MCF 10A (cell line): ENCODE measurements around the gene MMD2. TPM values are rescaled to one million over a fixed set of nuclear protein-coding genes. Genes with fewer than 3 reads are reported as not detected.

Experiments used
- BruUV-seq: library from RNA; stranded (reverse); fragments of 400-500 nt; replicated peaks from 2 replicates; lab custom pipeline; 2021; lab: Mats Ljungman, UMichigan
- CTCF ChIA-PET: fragments of 300-600 bp; sonication (Branson Sonifier 250); formaldehyde crosslinking; extraction: SDS; loops from one replicate; lab custom pipeline; 2021; ENCODE audit warnings: antibody characterized with exemption, inconsistent platforms; lab: Yijun Ruan, JAX
- POLR2A ChIA-PET: fragments of 300-600, 350-650 bp; sonication (Branson Sonifier 250); formaldehyde crosslinking; extraction: SDS; loops from one replicate; lab custom pipeline; 2020; ENCODE audit warnings: antibody characterized with exemption, inconsistent platforms; lab: Yijun Ruan, JAX
- DNase-seq: peaks from one replicate; pipeline ENCODE4 v3.0.0-alpha.2; 2018; ENCODE audit not compliant: unreplicated experiment
- H3K27ac Mint-ChIP-seq: one replicate; pipeline ENCODE4 v1.8.0; 2022; ENCODE audit warnings: mild to moderate bottlenecking, low read depth, mixed read lengths; ENCODE audit not compliant: unreplicated experiment
- H3K27me3 Mint-ChIP-seq: one replicate; pipeline ENCODE4 v1.8.0; 2022; ENCODE audit warnings: mixed read lengths; ENCODE audit not compliant: insufficient read depth, unreplicated experiment
- H3K36me3 Mint-ChIP-seq: one replicate; pipeline ENCODE4 v1.8.0; 2022; ENCODE audit warnings: mild to moderate bottlenecking, moderate library complexity, mixed read lengths; ENCODE audit not compliant: insufficient read depth, unreplicated experiment
- H3K4me1 Mint-ChIP-seq: one replicate; pipeline ENCODE4 v1.8.0; 2022; ENCODE audit warnings: mixed read lengths; ENCODE audit not compliant: insufficient read depth, unreplicated experiment
- H3K4me3 Mint-ChIP-seq: one replicate; pipeline ENCODE4 v1.8.0; 2022; ENCODE audit warnings: mild to moderate bottlenecking, moderate library complexity, mixed read lengths; ENCODE audit not compliant: unreplicated experiment
- H3K9me3 Mint-ChIP-seq: one replicate; pipeline ENCODE4 v1.8.0; 2022; ENCODE audit warnings: mixed read lengths; ENCODE audit not compliant: unreplicated experiment
- intact Hi-C: fragments of 100-400 bp; cut with micrococcal nuclease; formaldehyde crosslinking; loops from 2 replicates; pipeline ENCODE4 v1.14.1; 2022
- total RNA-seq: library from RNA; stranded (reverse); gene quantifications from 2 replicates; pipeline ENCODE4 v1.2.3, GENCODE V29; 2022
- TF ChIP-seq, protein P1 (sequence below): fragments of 200-600 bp; IDR thresholded peaks from one replicate; pipeline ENCODE4 v1.8.0; 2022; ENCODE audit warnings: antibody characterized with exemption, mild to moderate bottlenecking; ENCODE audit not compliant: unreplicated experiment

The MMD2 gene
- total RNA-seq, 1 experiment from 2014 or later, result not detected

GRCh38 chr7:4873071-4873944 lies 85.7 kb downstream of the MMD2 start:
- no peaks in the 10 kb centered on the region for H3K27me3 Mint-ChIP-seq

GRCh38 chr7:4871930-4872675 lies 86.9 kb downstream of the MMD2 start:
- no peak for DNase-seq
- Mint-ChIP-seq H3K27me3 (no peaks in the 10 kb centered on the region), H3K4me1 (no peaks in the 10 kb centered on the region), H3K36me3 (no peaks in the 10 kb centered on the region), H3K9me3 (no peaks in the 10 kb centered on the region), H3K4me3 (no peak overlapping the region), H3K27ac (no peak overlapping the region)
- CTCF ChIA-PET, result no interaction called here
- intact Hi-C loops, result no loop called here
- POLR2A ChIA-PET, result no interaction called here
- BruUV-seq, result no TSS peak
- TF ChIP-seq, protein P1, sequence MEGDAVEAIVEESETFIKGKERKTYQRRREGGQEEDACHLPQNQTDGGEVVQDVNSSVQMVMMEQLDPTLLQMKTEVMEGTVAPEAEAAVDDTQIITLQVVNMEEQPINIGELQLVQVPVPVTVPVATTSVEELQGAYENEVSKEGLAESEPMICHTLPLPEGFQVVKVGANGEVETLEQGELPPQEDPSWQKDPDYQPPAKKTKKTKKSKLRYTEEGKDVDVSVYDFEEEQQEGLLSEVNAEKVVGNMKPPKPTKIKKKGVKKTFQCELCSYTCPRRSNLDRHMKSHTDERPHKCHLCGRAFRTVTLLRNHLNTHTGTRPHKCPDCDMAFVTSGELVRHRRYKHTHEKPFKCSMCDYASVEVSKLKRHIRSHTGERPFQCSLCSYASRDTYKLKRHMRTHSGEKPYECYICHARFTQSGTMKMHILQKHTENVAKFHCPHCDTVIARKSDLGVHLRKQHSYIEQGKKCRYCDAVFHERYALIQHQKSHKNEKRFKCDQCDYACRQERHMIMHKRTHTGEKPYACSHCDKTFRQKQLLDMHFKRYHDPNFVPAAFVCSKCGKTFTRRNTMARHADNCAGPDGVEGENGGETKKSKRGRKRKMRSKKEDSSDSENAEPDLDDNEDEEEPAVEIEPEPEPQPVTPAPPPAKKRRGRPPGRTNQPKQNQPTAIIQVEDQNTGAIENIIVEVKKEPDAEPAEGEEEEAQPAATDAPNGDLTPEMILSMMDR, result no peak

More at GRCh38 chr7:4873071-4873944, 85.7 kb downstream of the MMD2 start:
- intact Hi-C loops, result no loop called here
- POLR2A ChIA-PET, result interaction anchor here (0.6 kb wide), 1 partner anchor 1216 kb away, joined by 4 read pairs; no protein-coding TSS in a partner anchor
- Mint-ChIP-seq H3K36me3 (peaks cover 7% of the 10 kb centered on the region), H3K4me1 (no peaks in the 10 kb centered on the region), H3K27ac (no peak overlapping the region), H3K9me3 (no peaks in the 10 kb centered on the region), H3K4me3 (no peak overlapping the region)
- TF ChIP-seq, protein P1, result no peak
- BruUV-seq, result no TSS peak
- CTCF ChIA-PET, result no interaction called here
- no peak for DNase-seq

DNA sequence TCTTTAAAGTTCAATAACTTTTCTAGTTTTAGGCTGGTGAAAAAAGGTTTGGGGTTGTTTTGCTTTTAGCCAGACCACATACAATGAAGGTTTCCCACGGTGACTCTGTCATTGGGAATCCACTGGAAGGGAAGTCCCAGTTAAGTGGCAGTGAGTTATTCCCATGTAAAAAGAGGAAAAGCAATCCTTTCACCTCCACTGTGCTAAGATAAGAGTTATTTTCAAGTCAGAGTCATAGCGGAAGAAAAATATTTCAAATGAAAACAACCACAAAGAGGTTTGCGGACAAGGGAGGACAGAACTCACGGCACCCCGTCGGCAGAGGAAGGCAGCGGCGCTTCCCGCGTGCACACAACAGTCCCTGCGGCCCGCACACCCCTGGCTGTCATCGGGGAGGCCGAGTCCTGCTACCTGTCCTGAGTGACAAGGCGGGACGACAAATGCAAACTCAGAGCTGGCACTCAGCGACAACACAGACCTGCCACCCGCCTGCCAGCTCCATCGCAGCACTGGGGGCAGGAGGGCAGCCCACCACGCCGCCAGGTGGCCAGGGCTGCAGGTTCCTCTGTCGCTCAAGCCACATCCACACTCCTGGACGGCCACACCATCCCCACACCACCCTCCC lies 87.8 kb downstream of the MMD2 start:
- DNase-seq, result no peak
- intact Hi-C loops, result no loop called here
- ChIA-PET POLR2A (no interaction called here), CTCF (no interaction called here)
- TF ChIP-seq, protein P1, result no peak
- H3K36me3 Mint-ChIP-seq, result no peaks in the 10 kb centered on the region
- no TSS peak for BruUV-seq
- no peak overlapping the region for H3K4me3 Mint-ChIP-seq
- H3K27ac Mint-ChIP-seq, result no peak overlapping the region
- H3K9me3 Mint-ChIP-seq, result no peaks in the 10 kb centered on the region
- no peaks in the 10 kb centered on the region for H3K27me3 Mint-ChIP-seq
- H3K4me1 Mint-ChIP-seq, result no peaks in the 10 kb centered on the region

GRCh38 chr7:4868493-4868892 lies 90.5 kb downstream of the MMD2 start:
- peaks cover 25% of the 10 kb centered on the region for H3K27me3 Mint-ChIP-seq
- ChIA-PET POLR2A (no interaction called here), CTCF (no interaction called here)
- H3K9me3 Mint-ChIP-seq, result no peaks in the 10 kb centered on the region
- H3K4me1 Mint-ChIP-seq, result no peaks in the 10 kb centered on the region
- intact Hi-C loops, result no loop called here
- no peaks in the 10 kb centered on the region for H3K36me3 Mint-ChIP-seq
- no peak overlapping the region for H3K27ac Mint-ChIP-seq
- no peak overlapping the region for H3K4me3 Mint-ChIP-seq
- BruUV-seq, result no TSS peak
- no peak for DNase-seq
- TF ChIP-seq, protein P1, result no peak
